ENCODE measurements around the gene AFF1.
"Not testable (repeated sequence)": the region's sequence is repeated elsewhere in the genome, so short reads cannot be mapped to it uniquely, and the experiment has no call there.

The AFF1 gene

GRCh38 chr4:87011340-87012034 is 76.7 kb downstream of the AFF1 start:
- DNase-seq (ENCODE audit: low read depth in 2 of 2), result peak in 1 of 2 experiments; percentile 45

GRCh38 chr4:87012265-87012953 is 77.6 kb downstream of the AFF1 start:
- DNase-seq (ENCODE audit: low read depth in 2 of 2), result no peak

GRCh38 chr4:87012954-87013308 is 78.1 kb downstream of the AFF1 start:
- not testable (repeated sequence) for DNase-seq (ENCODE audit: low read depth in 2 of 2)

GRCh38 chr4:87014284-87014782 is 79.5 kb downstream of the AFF1 start:
- DNase-seq (ENCODE audit: low read depth in 2 of 2), result peak; percentile 86 to 87

GRCh38 chr4:87015416-87015815 is 80.6 kb downstream of the AFF1 start:
- DNase-seq (ENCODE audit: low read depth in 2 of 2), result no peak

GRCh38 chr4:87017580-87018342 is 83.0 kb downstream of the AFF1 start:
- DNase-seq (ENCODE audit: low read depth in 2 of 2), result peak; percentile 51 to 57

- no peak for DNase-seq (ENCODE audit: low read depth in 2 of 2)
These were observed 83.9 kb downstream of the AFF1 start for GRCh38 chr4:87018753-87019152.

GRCh38 chr4:87019246-87019791 is 84.5 kb downstream of the AFF1 start:
- DNase-seq (ENCODE audit: low read depth in 2 of 2), result no peak

- no peak for DNase-seq (ENCODE audit: low read depth in 2 of 2)
These were observed 85.1 kb downstream of the AFF1 start for GRCh38 chr4:87019898-87020297.

GRCh38 chr4:87024201-87024600 is 89.4 kb downstream of the AFF1 start:
- no peak for DNase-seq (ENCODE audit: low read depth in 2 of 2)

GRCh38 chr4:87025023-87025613 is 90.3 kb downstream of the AFF1 start:
- DNase-seq (ENCODE audit: low read depth in 2 of 2), result no peak

GRCh38 chr4:87025614-87026041 is 90.8 kb downstream of the AFF1 start:
- no peak for DNase-seq (ENCODE audit: low read depth in 2 of 2)

- DNase-seq (ENCODE audit: low read depth in 2 of 2), result no peak
These were observed 92.1 kb downstream of the AFF1 start for GRCh38 chr4:87026800-87027495.

- DNase-seq (ENCODE audit: low read depth in 2 of 2), result no peak
These were observed 94.5 kb downstream of the AFF1 start for GRCh38 chr4:87029356-87029755.

- no peak for DNase-seq (ENCODE audit: low read depth in 2 of 2)
These were observed 95.3 kb downstream of the AFF1 start for GRCh38 chr4:87030124-87030523.

GRCh38 chr4:87030755-87031441 is 96.1 kb downstream of the AFF1 start:
- DNase-seq (ENCODE audit: low read depth in 2 of 2), result no peak

GRCh38 chr4:87031920-87032319 is 97.1 kb downstream of the AFF1 start:
- no peak for DNase-seq (ENCODE audit: low read depth in 2 of 2)

- DNase-seq (ENCODE audit: low read depth in 2 of 2), result peak; percentile 54 to 56
These were observed 98.2 kb downstream of the AFF1 start for GRCh38 chr4:87032884-87033533.

GRCh38 chr4:87033902-87034301 is 99.1 kb downstream of the AFF1 start:
- DNase-seq (ENCODE audit: low read depth in 2 of 2), result no peak

- DNase-seq (ENCODE audit: low read depth in 2 of 2), result no peak
These were observed 99.7 kb downstream of the AFF1 start for GRCh38 chr4:87034527-87034926.

Data from fibroblast of skin of left quadriceps (primary cell).